IMR-90 (cell line): ENCODE results near the gene ARRDC5. TPM values are rescaled to one million over a fixed set of nuclear protein-coding genes. Genes with fewer than 3 reads are reported as not detected.

Source experiments
- ATAC-seq: fragments of 200-7000 bp; cut with Tn5 transposase; 2 replicates; pipeline ENCODE4 v1.9.1; 2020; ENCODE audit warnings: low read depth, mild to moderate bottlenecking, moderate library complexity
- BruUV-seq: library from RNA; stranded (reverse); fragments of 400-500 nt; replicated peaks from 2 replicates; lab custom pipeline; 2021; lab: Mats Ljungman, UMichigan
- CTCF ChIA-PET: fragments of 300-600 bp; formaldehyde crosslinking; extraction: SDS; loops from one replicate; lab custom pipeline; 2021; ENCODE audit warnings: antibody characterized with exemption; lab: Yijun Ruan, JAX
- POLR2A ChIA-PET: fragments of 300-600 bp; sonication (Branson Sonifier 250); formaldehyde crosslinking; loops from one replicate; lab custom pipeline; 2022; ENCODE audit warnings: antibody characterized with exemption; ENCODE audit not compliant: unreplicated experiment; lab: Charles Lee
- DNase-seq: peaks from one replicate; pipeline ENCODE4 v3.0.0; 2013
- H2AFZ ChIP-seq: replicated peaks from 2 replicates; pipeline ENCODE3; 2013; ENCODE audit warnings: low read length, mild to moderate bottlenecking; ENCODE audit not compliant: poor library complexity
- H2AK5ac ChIP-seq: 2 replicates; pipeline ENCODE4 v1.6.1; 2013; ENCODE audit warnings: low read depth, low read length, inconsistent platforms
- H2AK9ac ChIP-seq: replicated peaks from 2 replicates; pipeline ENCODE3; 2013; ENCODE audit warnings: mild to moderate bottlenecking, low read depth, low read length, moderate library complexity; ENCODE audit not compliant: poor library complexity
- H2BK120ac ChIP-seq: 2 replicates; pipeline ENCODE4 v1.6.1; 2013; ENCODE audit warnings: low read depth, low read length, inconsistent platforms
- H2BK15ac ChIP-seq: 3 replicates; pipeline ENCODE4 v1.6.1; 2013; ENCODE audit warnings: low read depth, low read length, inconsistent platforms
- H2BK20ac ChIP-seq: 2 replicates; pipeline ENCODE4 v1.6.1; 2013; ENCODE audit warnings: low read depth, mild to moderate bottlenecking, inconsistent platforms, low read length, moderate library complexity
- H2BK5ac ChIP-seq: 2 replicates; pipeline ENCODE4 v1.6.1; 2013; ENCODE audit warnings: mild to moderate bottlenecking, low read depth, low read length, inconsistent platforms; ENCODE audit not compliant: poor library complexity, severe bottlenecking
- H3K14ac ChIP-seq: replicated peaks from 2 replicates; pipeline ENCODE4 v1.6.1; 2013; ENCODE audit warnings: low read depth, low read length, inconsistent platforms
- H3K18ac ChIP-seq: 2 replicates; pipeline ENCODE4 v1.6.1; 2013; ENCODE audit warnings: low read depth, low read length, control low read depth
- H3K23ac ChIP-seq: 2 replicates; pipeline ENCODE4 v1.6.1; 2013; ENCODE audit warnings: low read depth, low read length, inconsistent platforms
- H3K27ac ChIP-seq: 2 replicates; pipeline ENCODE4 v1.5.1; 2013; ENCODE audit warnings: mild to moderate bottlenecking, control low read depth, low read length; ENCODE audit not compliant: insufficient read depth
- H3K27me3 ChIP-seq: 2 replicates; pipeline ENCODE4 v1.6.1; 2013; ENCODE audit warnings: low read length; ENCODE audit not compliant: control insufficient read depth, insufficient read depth
- H3K36me3 ChIP-seq: 2 replicates; pipeline ENCODE4 v1.6.1; 2013; ENCODE audit warnings: low read length, mixed read lengths; ENCODE audit not compliant: control insufficient read depth, insufficient read depth
- H3K4ac ChIP-seq: 2 replicates; pipeline ENCODE4 v1.6.1; 2013; ENCODE audit warnings: low read depth, low read length, inconsistent platforms
- H3K4me1 ChIP-seq: 2 replicates; pipeline ENCODE4 v1.6.1; 2013; ENCODE audit warnings: low read length, mixed read lengths; ENCODE audit not compliant: control insufficient read depth, insufficient read depth
- H3K4me2 ChIP-seq: 2 replicates; pipeline ENCODE4 v1.6.1; 2013; ENCODE audit warnings: low read depth, mild to moderate bottlenecking, control low read depth, low read length, moderate library complexity
- H3K4me3 ChIP-seq: 2 replicates; pipeline ENCODE4 v1.5.1; 2013; ENCODE audit warnings: low read depth, mild to moderate bottlenecking, control low read depth, low read length, moderate library complexity; ENCODE audit not compliant: insufficient read depth
- H3K56ac ChIP-seq: 2 replicates; pipeline ENCODE4 v1.6.1; 2013; ENCODE audit warnings: low read length, inconsistent platforms; ENCODE audit not compliant: insufficient read depth; ENCODE audit errors: extremely low read depth
- H3K79me1 ChIP-seq, 2 experiments: 2 replicates each; pipeline ENCODE4 v1.6.1; 2013; ENCODE audit warnings: low read length in 2 of 2, inconsistent platforms in 1 of 2, low read depth in 1 of 2
- H3K9ac ChIP-seq: 2 replicates; pipeline ENCODE4 v1.6.1; 2013; ENCODE audit warnings: low read depth, low read length, control low read depth
- H3K9me1 ChIP-seq: 2 replicates; pipeline ENCODE4 v1.6.1; 2013; ENCODE audit warnings: low read length, inconsistent platforms; ENCODE audit not compliant: insufficient read depth
- H3K9me3 ChIP-seq: 2 replicates; pipeline ENCODE4 v1.6.1; 2013; ENCODE audit warnings: low read length; ENCODE audit not compliant: control insufficient read depth, insufficient read depth
- H4K20me1 ChIP-seq: 2 replicates; pipeline ENCODE4 v1.6.1; 2013; ENCODE audit warnings: low read length, inconsistent platforms; ENCODE audit not compliant: insufficient read depth
- H4K5ac ChIP-seq: 2 replicates; pipeline ENCODE4 v1.6.1; 2013; ENCODE audit warnings: mild to moderate bottlenecking, low read depth, low read length, control low read depth
- H4K8ac ChIP-seq, 2 experiments: 2 replicates each; pipeline ENCODE4 v1.6.1; 2013; ENCODE audit warnings: low read depth in 2 of 2, low read length in 2 of 2, control low read depth in 1 of 2, inconsistent platforms in 1 of 2
- H4K91ac ChIP-seq: 2 replicates; pipeline ENCODE4 v1.6.1; 2013; ENCODE audit warnings: low read depth, low read length, inconsistent platforms; ENCODE audit not compliant: insufficient read depth
- BHLHE40 ChIP-seq: fragments of 150-350 bp; IDR thresholded peaks from 2 replicates; pipeline ENCODE4 v1.6.1; 2016; ENCODE audit warnings: mild to moderate bottlenecking, low read depth, low read length
- CEBPB ChIP-seq: IDR thresholded peaks from 2 replicates; pipeline ENCODE4 v1.6.1; 2012; ENCODE audit warnings: low read depth, low read length, improper control_type of control experiment
- FOS ChIP-seq: fragments of 150-350 bp; IDR thresholded peaks from 2 replicates; pipeline ENCODE4 v1.6.1; 2016; ENCODE audit warnings: low read depth, low read length
- MAFK ChIP-seq: IDR thresholded peaks from 2 replicates; pipeline ENCODE4 v1.6.1; 2012; ENCODE audit warnings: low read depth, low read length, improper control_type of control experiment
- MAZ ChIP-seq: IDR thresholded peaks from 2 replicates; pipeline ENCODE4 v1.6.1; 2012; ENCODE audit warnings: low read depth, mild to moderate bottlenecking, low read length, improper control_type of control experiment, moderate library complexity, borderline replicate concordance
- MXI1 ChIP-seq: IDR thresholded peaks from 2 replicates; pipeline ENCODE4 v1.6.1; 2012; ENCODE audit warnings: low read depth, mild to moderate bottlenecking, low read length, moderate library complexity, borderline replicate concordance
- NFE2L2 ChIP-seq: fragments of 150-350 bp; IDR thresholded peaks from 2 replicates; pipeline ENCODE4 v1.6.1; 2016; ENCODE audit warnings: low read depth, mild to moderate bottlenecking, low read length
- POLR2A ChIP-seq: IDR thresholded peaks from 2 replicates; pipeline ENCODE4 v1.6.1; 2012; ENCODE audit warnings: mild to moderate bottlenecking, low read depth, low read length
- RAD21 ChIP-seq: IDR thresholded peaks from 2 replicates; pipeline ENCODE4 v1.6.1; 2012; ENCODE audit warnings: low read length, improper control_type of control experiment
- RFX5 ChIP-seq: IDR thresholded peaks from 2 replicates; pipeline ENCODE4 v1.8.0; 2012; ENCODE audit warnings: low read depth, mild to moderate bottlenecking, low read length, moderate library complexity
- WGBS, 2 experiments: methylation state at CpG; one replicate each; pipeline versions ENCODE4 v1.1.5 to v1.1.7; 2013; ENCODE audit warnings: missing lambda C conversion rate in 2 of 2; ENCODE audit not compliant: insufficient read length in 1 of 2; ENCODE audit errors: extremely low coverage in 2 of 2; 5-methylcytosine and 5-hydroxymethylcytosine counted together
- dilution Hi-C: fragments of 300-500 bp; cut with HindIII; formaldehyde crosslinking; loops from one replicate; pipeline ENCODE4 v1.14.3; 2018; ENCODE audit warnings: low sequenced_read_pairs; ENCODE audit not compliant: unreplicated experiment
- in situ Hi-C: fragments of 300-500 bp; cut with MboI; formaldehyde crosslinking; loops from 3 replicates; pipeline ENCODE4 v1.14.3; 2019; ENCODE audit warnings: low sequenced_read_pairs, inconsistent platforms, mixed read lengths
- intact Hi-C: fragments of 100-400 bp; cut with micrococcal nuclease; formaldehyde crosslinking; loops from 2 replicates; pipeline ENCODE4 v1.10.0; 2022
- polyA plus RNA-seq, 3 experiments: library from polyadenylated mRNA; depleted of rRNA; stranded (reverse); fragments of >200 nt; gene quantifications; 2 replicates each; pipeline ENCODE4 v1.2.3, GENCODE V29; 2012; ENCODE audit warnings: low replicate concordance in 1 of 3
- total RNA-seq: library from RNA; depleted of rRNA; stranded (reverse); fragments of >200 nt; gene quantifications from 2 replicates; pipeline ENCODE4 v1.2.3, GENCODE V29; 2012
- TF ChIP-seq, protein P1 (sequence below): conservative IDR thresholded peaks from 2 replicates; pipeline ENCODE4 v1.5.1; 2012; ENCODE audit warnings: mild to moderate bottlenecking, low read depth, low read length, improper control_type of control experiment
- TF ChIP-seq, protein P2 (sequence below): fragments of 150-350 bp; IDR thresholded peaks from 2 replicates; pipeline ENCODE4 v1.6.1; 2017; ENCODE audit warnings: mild to moderate bottlenecking, antibody characterized with exemption, low read length, low read depth
- TF ChIP-seq, protein P3 (sequence below): fragments of 150-350 bp; IDR thresholded peaks from 2 replicates; pipeline ENCODE4 v1.6.1; 2016; ENCODE audit warnings: low read depth, mild to moderate bottlenecking, low read length, moderate library complexity, borderline replicate concordance

ARRDC5 gene
- total and polyA plus RNA-seq, 2 of the 4 experiments (the other 2 are of a cell fraction) = not detected

DNA sequence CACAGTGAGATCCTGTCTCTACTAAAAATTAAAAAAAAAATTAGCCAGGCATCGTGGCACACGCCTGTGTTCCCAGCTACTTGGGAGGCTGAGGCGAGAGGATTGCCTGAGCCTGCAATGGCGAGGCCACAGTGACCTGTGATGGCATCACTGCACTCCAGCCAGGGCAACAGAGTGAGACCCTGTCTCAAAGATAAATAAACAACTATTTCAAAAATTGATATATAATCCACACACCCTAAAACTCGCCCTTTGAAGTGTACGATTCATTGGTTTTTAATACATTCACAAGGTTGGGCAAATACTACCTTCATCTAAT lies 59.1 kb downstream of the ARRDC5 start:
- in situ Hi-C loops = no loop called here
- Histone ChIP-seq H3K4ac (no peak overlapping the region), H2AK5ac (no peak overlapping the region), H2BK120ac (no peak overlapping the region), H3K4me2 (no peak overlapping the region), H3K23ac (no peak overlapping the region), H3K4me1 (peaks cover 6% of the 10 kb centered on the region), H3K27ac (no peak overlapping the region), H2BK20ac (no peak overlapping the region), H3K56ac (no peak overlapping the region), H3K18ac (no peak overlapping the region), H3K14ac (no peak overlapping the region), H3K27me3 (no peaks in the 10 kb centered on the region), H3K9me1 (peaks cover 10% of the 10 kb centered on the region), H2AFZ (no peak overlapping the region), H4K91ac (no peak overlapping the region), H3K4me3 (no peak overlapping the region), H3K36me3 (peaks cover 63% of the 10 kb centered on the region), H4K8ac (no peak overlapping the region), H4K20me1 (peaks cover 16% of the 10 kb centered on the region; the same call in 1 of the 2 replicates), H3K9ac (no peak overlapping the region), H2AK9ac (peak overlapping the region; percentile 66), H2BK5ac (no peak overlapping the region), H3K9me3 (no peaks in the 10 kb centered on the region), H3K79me1 (peaks cover 20 to 44% of the 10 kb centered on the region in 2 experiments), H4K5ac (no peak overlapping the region), H2BK15ac (no peak overlapping the region)
- intact Hi-C loops = no loop called here
- BruUV-seq = no TSS peak
- CTCF ChIA-PET = no interaction called here
- ATAC-seq (no peak), DNase-seq (no peak)
- dilution Hi-C loops = no loop called here
- POLR2A ChIA-PET = no interaction called here
- WGBS, 2 experiments = 93% methylated on average over 3 of the region's 6 CpGs; no CpG with 5 or more reads in 1 of the 2 experiments
- TF ChIP-seq POLR2A = no peak
- TF ChIP-seq BHLHE40 = no peak
- TF ChIP-seq MAZ = no peak
- TF ChIP-seq, protein P1, sequence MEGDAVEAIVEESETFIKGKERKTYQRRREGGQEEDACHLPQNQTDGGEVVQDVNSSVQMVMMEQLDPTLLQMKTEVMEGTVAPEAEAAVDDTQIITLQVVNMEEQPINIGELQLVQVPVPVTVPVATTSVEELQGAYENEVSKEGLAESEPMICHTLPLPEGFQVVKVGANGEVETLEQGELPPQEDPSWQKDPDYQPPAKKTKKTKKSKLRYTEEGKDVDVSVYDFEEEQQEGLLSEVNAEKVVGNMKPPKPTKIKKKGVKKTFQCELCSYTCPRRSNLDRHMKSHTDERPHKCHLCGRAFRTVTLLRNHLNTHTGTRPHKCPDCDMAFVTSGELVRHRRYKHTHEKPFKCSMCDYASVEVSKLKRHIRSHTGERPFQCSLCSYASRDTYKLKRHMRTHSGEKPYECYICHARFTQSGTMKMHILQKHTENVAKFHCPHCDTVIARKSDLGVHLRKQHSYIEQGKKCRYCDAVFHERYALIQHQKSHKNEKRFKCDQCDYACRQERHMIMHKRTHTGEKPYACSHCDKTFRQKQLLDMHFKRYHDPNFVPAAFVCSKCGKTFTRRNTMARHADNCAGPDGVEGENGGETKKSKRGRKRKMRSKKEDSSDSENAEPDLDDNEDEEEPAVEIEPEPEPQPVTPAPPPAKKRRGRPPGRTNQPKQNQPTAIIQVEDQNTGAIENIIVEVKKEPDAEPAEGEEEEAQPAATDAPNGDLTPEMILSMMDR = no peak
- no peak for TF ChIP-seq MXI1
- TF ChIP-seq CEBPB = no peak
- TF ChIP-seq, protein P2, sequence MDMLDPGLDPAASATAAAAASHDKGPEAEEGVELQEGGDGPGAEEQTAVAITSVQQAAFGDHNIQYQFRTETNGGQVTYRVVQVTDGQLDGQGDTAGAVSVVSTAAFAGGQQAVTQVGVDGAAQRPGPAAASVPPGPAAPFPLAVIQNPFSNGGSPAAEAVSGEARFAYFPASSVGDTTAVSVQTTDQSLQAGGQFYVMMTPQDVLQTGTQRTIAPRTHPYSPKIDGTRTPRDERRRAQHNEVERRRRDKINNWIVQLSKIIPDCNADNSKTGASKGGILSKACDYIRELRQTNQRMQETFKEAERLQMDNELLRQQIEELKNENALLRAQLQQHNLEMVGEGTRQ = no peak
- TF ChIP-seq NFE2L2 = no peak
- TF ChIP-seq RAD21 = no peak
- no peak for TF ChIP-seq FOS
- TF ChIP-seq MAFK = no peak
- TF ChIP-seq, protein P3, sequence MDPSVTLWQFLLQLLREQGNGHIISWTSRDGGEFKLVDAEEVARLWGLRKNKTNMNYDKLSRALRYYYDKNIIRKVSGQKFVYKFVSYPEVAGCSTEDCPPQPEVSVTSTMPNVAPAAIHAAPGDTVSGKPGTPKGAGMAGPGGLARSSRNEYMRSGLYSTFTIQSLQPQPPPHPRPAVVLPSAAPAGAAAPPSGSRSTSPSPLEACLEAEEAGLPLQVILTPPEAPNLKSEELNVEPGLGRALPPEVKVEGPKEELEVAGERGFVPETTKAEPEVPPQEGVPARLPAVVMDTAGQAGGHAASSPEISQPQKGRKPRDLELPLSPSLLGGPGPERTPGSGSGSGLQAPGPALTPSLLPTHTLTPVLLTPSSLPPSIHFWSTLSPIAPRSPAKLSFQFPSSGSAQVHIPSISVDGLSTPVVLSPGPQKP = no peak
- no peak for TF ChIP-seq RFX5
